GM12878 (cell line): ENCODE results near the gene DUSP18. TPM values are rescaled to one million over a fixed set of nuclear protein-coding genes. Genes with fewer than 3 reads are reported as not detected.

Experiments used
- ATAC-seq: fragments of 200-7000 bp; cut with Tn5 transposase; 3 replicates; pipeline ENCODE4 v1.9.1; 2020; ENCODE audit warnings: mild to moderate bottlenecking, moderate library complexity
- BruUV-seq: library from RNA; stranded (reverse); fragments of 400-500 nt; replicated peaks from 2 replicates; lab custom pipeline; 2021; lab: Mats Ljungman, UMichigan
- CTCF ChIA-PET: fragments of 300-600 bp; sonication (Branson Sonifier 250); formaldehyde crosslinking; extraction: SDS; loops from one replicate; lab custom pipeline; 2021; ENCODE audit warnings: inconsistent platforms; lab: Yijun Ruan, JAX
- POLR2A ChIA-PET: fragments of 350-600 bp; formaldehyde crosslinking; extraction: SDS; loops from one replicate; lab custom pipeline; 2021; ENCODE audit warnings: inconsistent platforms; lab: Charles Lee
- RAD21 ChIA-PET: fragments of 300-600 bp; sonication (Branson Sonifier 250); formaldehyde crosslinking; loops from one replicate; lab custom pipeline; 2023; ENCODE audit warnings: antibody characterized with exemption; ENCODE audit not compliant: unreplicated experiment; lab: Charles Lee
- SMC1A ChIA-PET: fragments of 300-600 bp; sonication (Branson Sonifier 250); formaldehyde crosslinking; loops from one replicate; lab custom pipeline; 2023; ENCODE audit not compliant: unreplicated experiment, uncharacterized antibody; lab: Charles Lee
- DNase-seq: peaks from one replicate; pipeline ENCODE4 v3.0.0-alpha.2; 2011; ENCODE audit warnings: low read depth, low spot score
- FAIRE-seq: peaks from 3 replicates; lab custom pipeline; 2011; peaks lifted over from hg19 to GRCh38; lab: Jason Lieb, UNC
- H2AFZ ChIP-seq: 2 replicates; pipeline ENCODE4 v1.6.0; 2011; ENCODE audit warnings: low read depth, low read length, control low read depth; ENCODE audit not compliant: control insufficient read depth
- H3K27ac ChIP-seq: 2 replicates; pipeline ENCODE4 v1.5.1; 2011; ENCODE audit warnings: control low read depth; ENCODE audit not compliant: control insufficient read depth, insufficient read depth
- H3K27me3 ChIP-seq, 2 experiments: replicated peaks in 1 of 2; 2 replicates each; pipeline versions ENCODE4 v1.6.0 to v1.6.1; 2011; ENCODE audit warnings: low read length in 1 of 2; ENCODE audit not compliant: control insufficient read depth in 2 of 2, insufficient read depth in 2 of 2
- H3K36me3 ChIP-seq, 2 experiments: 2 replicates each; pipeline ENCODE4 v1.5.1; 2011; ENCODE audit warnings: low read length in 1 of 2; ENCODE audit not compliant: control insufficient read depth in 2 of 2, insufficient read depth in 2 of 2
- H3K4me1 ChIP-seq: 2 replicates; pipeline ENCODE4 v1.6.1; 2011; ENCODE audit warnings: mild to moderate bottlenecking, low read length, moderate library complexity, mixed read lengths; ENCODE audit not compliant: control insufficient read depth, insufficient read depth
- H3K4me2 ChIP-seq: 2 replicates; pipeline ENCODE4 v1.6.0; 2011; ENCODE audit warnings: control low read depth; ENCODE audit not compliant: control insufficient read depth, insufficient read depth
- H3K4me3 ChIP-seq: fragments of 200-600 bp; sonication (generic); 2 replicates; pipeline ENCODE4 v1.5.1; 2016
- H3K79me2 ChIP-seq: 2 replicates; pipeline ENCODE4 v1.6.0; 2011; ENCODE audit warnings: low read length; ENCODE audit not compliant: control insufficient read depth, insufficient read depth
- H3K9ac ChIP-seq: 2 replicates; pipeline ENCODE4 v1.8.0; 2011; ENCODE audit warnings: low read length, control low read depth, mixed read lengths; ENCODE audit not compliant: control insufficient read depth, insufficient read depth
- H3K9me3 ChIP-seq: replicated peaks from 3 replicates; pipeline ENCODE4 v1.5.1; 2011; ENCODE audit warnings: mild to moderate bottlenecking, low read length; ENCODE audit not compliant: control insufficient read depth, insufficient read depth
- H4K20me1 ChIP-seq: 2 replicates; pipeline ENCODE4 v1.6.0; 2011; ENCODE audit not compliant: control insufficient read depth, insufficient read depth
- CUX1 ChIP-seq: IDR thresholded peaks from 2 replicates; pipeline ENCODE4 v1.6.1; 2012; ENCODE audit warnings: improper control_type of control experiment, low read depth, low read length; ENCODE audit not compliant: insufficient replicate concordance
- ESRRA ChIP-seq: IDR thresholded peaks from 2 replicates; pipeline ENCODE4 v1.6.1; 2012; ENCODE audit warnings: mild to moderate bottlenecking, low read length, improper control_type of control experiment
- GATAD2B ChIP-seq: fragments of 450-650 bp; conservative IDR thresholded peaks from 2 replicates; pipeline ENCODE4 v1.6.1; 2017; ENCODE audit warnings: low read depth, mild to moderate bottlenecking, moderate library complexity
- HDAC2 ChIP-seq: fragments of 200-600 bp; sonication (generic); IDR thresholded peaks from 2 replicates; pipeline ENCODE4 v1.6.1; 2017
- MTA3 ChIP-seq: IDR thresholded peaks from 2 replicates; pipeline ENCODE4 v1.6.1; 2012; ENCODE audit warnings: low read length, inconsistent platforms, borderline replicate concordance
- SIN3A ChIP-seq: IDR thresholded peaks from 2 replicates; pipeline ENCODE4 v1.6.1; 2012; ENCODE audit warnings: low read depth, low read length, improper control_type of control experiment
- SP1 ChIP-seq: IDR thresholded peaks from one replicate; pipeline ENCODE4 v1.6.1; 2011; ENCODE audit warnings: low read depth, low read length
- ZBTB11 ChIP-seq: fragments of 450-650 bp; formaldehyde crosslinking; IDR thresholded peaks from 2 replicates; pipeline ENCODE4 v1.5.0; 2022; ENCODE audit warnings: mild to moderate bottlenecking, missing genetic modification characterization
- WGBS: methylation state at CpG from one replicate; pipeline ENCODE4 v1.1.6; 2016; ENCODE audit warnings: low lambda C conversion rate; ENCODE audit not compliant: insufficient replicate concordance, insufficient coverage; ENCODE audit errors: missing lambda C conversion rate; 5-methylcytosine and 5-hydroxymethylcytosine counted together
- in situ Hi-C: fragments of 300-500 bp; cut with MboI; formaldehyde crosslinking; loops from 9 replicates; pipeline ENCODE4 v1.14.3; 2018; ENCODE audit warnings: mixed read lengths
- intact Hi-C: fragments of 100-400 bp; cut with micrococcal nuclease; formaldehyde crosslinking; loops from one replicate; pipeline ENCODE4 v1.14.2; 2022; ENCODE audit not compliant: unreplicated experiment
- polyA plus RNA-seq, 11 experiments: library from polyadenylated mRNA; depleted of rRNA in 4 of 11; unstranded in 6 of 11; stranded (reverse) in 5 of 11; fragments of >200 nt; fragmentation: Nextera tagmentation in 4 of 11; fragmentation: Illumina TruSeq in 1 of 11; extraction: Ambion mirVana in 4 of 11; extraction: Trizol in 1 of 11; gene quantifications; 1 replicate in 1 of 11; 2 replicates in 10 of 11; pipeline versions ENCODE4 v1.2.1 to v1.2.3, GENCODE V29; 2011 to 2016; ENCODE audit warnings: inconsistent platforms in 2 of 11, missing spikeins in 2 of 11, low read depth in 1 of 11
- total RNA-seq, 4 experiments: library from RNA; depleted of rRNA in 3 of 4; stranded (reverse); fragments of >200 nt in 3 of 4; fragmentation: Illumina TruSeq in 1 of 4; extraction: Trizol in 1 of 4; gene quantifications; 2 replicates each; pipeline versions ENCODE4 v1.2.1 to v1.2.3, GENCODE V29; 2013 to 2021
- TF ChIP-seq, protein P1 (sequence below): IDR thresholded peaks from 2 replicates; pipeline ENCODE4 v1.6.1; 2012; ENCODE audit warnings: low read depth, low read length, improper control_type of control experiment
- TF ChIP-seq, protein P2 (sequence below): fragments of 450-650 bp; IDR thresholded peaks from 2 replicates; pipeline ENCODE4 v1.6.1; 2016; ENCODE audit warnings: mild to moderate bottlenecking, moderate library complexity, borderline replicate concordance

The DUSP18 gene
- total and polyA plus RNA-seq, 10 of the 15 experiments (the other 5 are each of a cell fraction or from before 2014, with no cell fraction given): 1.9 to 11.9 (median 7.7) TPM

- CTCF ChIA-PET: interaction anchor here (1.1 to 1.9 kb wide), 2 partner anchors 9 to 19 kb away, joined by 4 read pairs; no protein-coding TSS in a partner anchor
- DNase-seq (no peak), ATAC-seq (no peak), FAIRE-seq (no peak)
- RAD21 ChIA-PET: no interaction called here
- H3K27ac ChIP-seq: no peak overlapping the region
- no peaks in the 10 kb centered on the region for H3K9me3 ChIP-seq
- 64% methylated on average over 6 of the region's 7 CpGs for WGBS
- H3K4me1 ChIP-seq: peaks cover 1% of the 10 kb centered on the region; the same call in 1 of the 2 replicates
- H3K4me2 ChIP-seq: no peak overlapping the region
- no peaks in the 10 kb centered on the region for H3K27me3 ChIP-seq
- POLR2A ChIA-PET: no interaction called here
- intact Hi-C loops: no loop called here
- SMC1A ChIA-PET: interaction anchor here (0.7 kb wide), 1 partner anchor 21 kb away, joined by 4 read pairs; no protein-coding TSS in a partner anchor
- H4K20me1 ChIP-seq: no peaks in the 10 kb centered on the region
- no peaks in the 10 kb centered on the region for H3K79me2 ChIP-seq
- H3K4me3 ChIP-seq: no peak overlapping the region
- in situ Hi-C loops: no loop called here
- H3K36me3 ChIP-seq: no peaks in the 10 kb centered on the region
- H2AFZ ChIP-seq: no peak overlapping the region
- no TSS peak for BruUV-seq
- H3K9ac ChIP-seq: no peak overlapping the region
- TF ChIP-seq, protein P1, sequence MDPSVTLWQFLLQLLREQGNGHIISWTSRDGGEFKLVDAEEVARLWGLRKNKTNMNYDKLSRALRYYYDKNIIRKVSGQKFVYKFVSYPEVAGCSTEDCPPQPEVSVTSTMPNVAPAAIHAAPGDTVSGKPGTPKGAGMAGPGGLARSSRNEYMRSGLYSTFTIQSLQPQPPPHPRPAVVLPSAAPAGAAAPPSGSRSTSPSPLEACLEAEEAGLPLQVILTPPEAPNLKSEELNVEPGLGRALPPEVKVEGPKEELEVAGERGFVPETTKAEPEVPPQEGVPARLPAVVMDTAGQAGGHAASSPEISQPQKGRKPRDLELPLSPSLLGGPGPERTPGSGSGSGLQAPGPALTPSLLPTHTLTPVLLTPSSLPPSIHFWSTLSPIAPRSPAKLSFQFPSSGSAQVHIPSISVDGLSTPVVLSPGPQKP: no peak
- TF ChIP-seq HDAC2: no peak
- no peak for TF ChIP-seq GATAD2B
- TF ChIP-seq, protein P2, sequence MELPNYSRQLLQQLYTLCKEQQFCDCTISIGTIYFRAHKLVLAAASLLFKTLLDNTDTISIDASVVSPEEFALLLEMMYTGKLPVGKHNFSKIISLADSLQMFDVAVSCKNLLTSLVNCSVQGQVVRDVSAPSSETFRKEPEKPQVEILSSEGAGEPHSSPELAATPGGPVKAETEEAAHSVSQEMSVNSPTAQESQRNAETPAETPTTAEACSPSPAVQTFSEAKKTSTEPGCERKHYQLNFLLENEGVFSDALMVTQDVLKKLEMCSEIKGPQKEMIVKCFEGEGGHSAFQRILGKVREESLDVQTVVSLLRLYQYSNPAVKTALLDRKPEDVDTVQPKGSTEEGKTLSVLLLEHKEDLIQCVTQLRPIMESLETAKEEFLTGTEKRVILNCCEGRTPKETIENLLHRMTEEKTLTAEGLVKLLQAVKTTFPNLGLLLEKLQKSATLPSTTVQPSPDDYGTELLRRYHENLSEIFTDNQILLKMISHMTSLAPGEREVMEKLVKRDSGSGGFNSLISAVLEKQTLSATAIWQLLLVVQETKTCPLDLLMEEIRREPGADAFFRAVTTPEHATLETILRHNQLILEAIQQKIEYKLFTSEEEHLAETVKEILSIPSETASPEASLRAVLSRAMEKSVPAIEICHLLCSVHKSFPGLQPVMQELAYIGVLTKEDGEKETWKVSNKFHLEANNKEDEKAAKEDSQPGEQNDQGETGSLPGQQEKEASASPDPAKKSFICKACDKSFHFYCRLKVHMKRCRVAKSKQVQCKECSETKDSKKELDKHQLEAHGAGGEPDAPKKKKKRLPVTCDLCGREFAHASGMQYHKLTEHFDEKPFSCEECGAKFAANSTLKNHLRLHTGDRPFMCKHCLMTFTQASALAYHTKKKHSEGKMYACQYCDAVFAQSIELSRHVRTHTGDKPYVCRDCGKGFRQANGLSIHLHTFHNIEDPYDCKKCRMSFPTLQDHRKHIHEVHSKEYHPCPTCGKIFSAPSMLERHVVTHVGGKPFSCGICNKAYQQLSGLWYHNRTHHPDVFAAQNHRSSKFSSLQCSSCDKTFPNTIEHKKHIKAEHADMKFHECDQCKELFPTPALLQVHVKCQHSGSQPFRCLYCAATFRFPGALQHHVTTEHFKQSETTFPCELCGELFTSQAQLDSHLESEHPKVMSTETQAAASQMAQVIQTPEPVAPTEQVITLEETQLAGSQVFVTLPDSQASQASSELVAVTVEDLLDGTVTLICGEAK: no peak
- TF ChIP-seq SP1: no peak
- no peak for TF ChIP-seq ESRRA
- TF ChIP-seq CUX1: no peak
- no peak for TF ChIP-seq MTA3
- no peak for TF ChIP-seq SIN3A
- no peak for TF ChIP-seq ZBTB11 (CRISPR knock-in tag)
These were observed 52.1 kb downstream of the DUSP18 start for GRCh38 chr22:30615543-30615954.
